ENCODE measurements around the gene EIF1AD. TPM values are rescaled to one million over a fixed set of nuclear protein-coding genes. Genes with fewer than 3 reads are reported as not detected.

Gene EIF1AD
- total RNA-seq, 4 donors from 2014 or later: 25.3 to 39.4 (median 28.3) TPM

DNA sequence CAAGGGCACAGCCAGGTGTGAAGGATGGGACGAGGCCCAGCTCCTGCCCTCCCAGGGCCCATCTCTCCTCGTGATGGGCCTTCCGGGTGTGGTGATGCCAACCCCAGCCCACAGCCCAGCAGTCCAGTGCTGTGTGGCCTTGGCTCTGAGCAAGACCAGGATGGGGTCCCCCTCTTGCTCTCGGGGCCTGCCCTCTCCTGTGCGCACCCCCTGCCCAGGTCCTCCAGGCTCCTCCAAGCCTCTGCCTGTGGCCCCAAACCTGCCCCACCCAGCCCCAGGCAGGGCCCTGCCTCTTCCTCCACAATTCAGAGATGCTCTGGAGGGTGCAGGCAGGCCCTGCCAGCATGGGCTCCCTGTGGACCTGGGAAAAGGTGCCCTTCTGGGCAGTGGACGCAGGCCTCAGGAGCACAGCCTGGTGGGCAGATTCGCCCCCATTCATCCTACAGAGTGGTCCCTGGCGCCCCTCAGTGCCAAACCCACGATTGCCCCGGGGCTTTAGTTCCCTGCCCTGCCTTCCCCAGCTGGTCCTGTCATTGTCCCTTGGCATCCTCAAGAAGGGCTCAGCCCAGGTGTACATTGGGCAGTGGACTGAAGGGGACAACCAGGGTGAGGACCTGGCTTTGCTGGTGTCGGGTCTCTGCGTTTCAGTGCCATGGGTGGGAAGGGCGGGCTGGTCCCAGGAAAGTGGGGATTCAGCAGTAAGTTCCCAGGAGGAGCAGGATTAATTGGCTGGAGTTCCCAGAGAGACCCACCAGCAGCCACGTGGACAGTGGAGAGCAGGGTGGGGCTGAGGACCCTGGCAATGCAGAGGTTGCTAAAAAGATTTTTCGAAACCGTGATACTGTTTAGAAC is 19.8 kb downstream of the EIF1AD start:
- Histone ChIP-seq H3K27ac (no peak overlapping the region), H3K36me3 (peaks cover 19 to 23% of the 10 kb centered on the region in 2 donors)
- intact Hi-C loops (cut with DNase I): loop anchor here (10.0 kb wide), 1 partner anchor 267 kb away; the partner anchor contains the start of gene KAT5

GRCh38 chr11:65981101-65981740 is 20.7 kb downstream of the EIF1AD start:
- intact Hi-C loops (cut with DNase I): loop anchor here (10.0 kb wide), 1 partner anchor 266 kb away; the partner anchor contains the start of gene KAT5
- no peaks in the 10 kb centered on the region for H3K9me3 ChIP-seq
- 66 to 80% methylated on average over 7 to 8 of the region's 12 CpGs for WGBS, 2 donors
- no peak for TF ChIP-seq POLR2A (IDR thresholded peaks at IDR 0.05)
- no peaks in the 10 kb centered on the region for H3K4me1 ChIP-seq
- peaks cover 28 to 32% of the 10 kb centered on the region in 2 donors for H3K36me3 ChIP-seq
- H3K4me3 ChIP-seq (replicated peaks in 1 of 3): no peak overlapping the region
- H3K27me3 ChIP-seq: no peaks in the 10 kb centered on the region
- no peak for DNase-seq
- H3K27ac ChIP-seq: no peak overlapping the region

More for the DNA sequence above, 19.8 kb downstream of the EIF1AD start:
- TF ChIP-seq CTCF (IDR thresholded peaks at IDR 0.05) (no peak), POLR2A (IDR thresholded peaks at IDR 0.05) (no peak)
- H3K4me3 ChIP-seq (replicated peaks in 1 of 3): no peak overlapping the region
- H3K27me3 ChIP-seq: no peaks in the 10 kb centered on the region
- DNase-seq: no peak
- H3K9me3 ChIP-seq: no peaks in the 10 kb centered on the region
- no peaks in the 10 kb centered on the region for H3K4me1 ChIP-seq
- 80 to 83% methylated on average over 11 to 14 of the region's 16 CpGs for WGBS, 2 donors

GRCh38 chr11:65979261-65979759 is 22.6 kb downstream of the EIF1AD start:
- no peak for DNase-seq
- 85 to 90% methylated on average over 8 to 10 of the region's 10 CpGs for WGBS, 2 donors
- Histone ChIP-seq H3K36me3 (peaks cover 28 to 32% of the 10 kb centered on the region in 2 donors), H3K27ac (no peak overlapping the region), H3K9me3 (no peaks in the 10 kb centered on the region), H3K27me3 (no peaks in the 10 kb centered on the region), H3K4me1 (no peaks in the 10 kb centered on the region), H3K4me3 (replicated peaks in 1 of 3) (no peak overlapping the region)
- TF ChIP-seq POLR2A (IDR thresholded peaks at IDR 0.05): no peak
- intact Hi-C loops (cut with DNase I): no loop called here

- DNase-seq: no peak
- intact Hi-C loops (cut with DNase I): no loop called here
- WGBS, 2 donors: 94% methylated on average over 29 to 32 of the region's 34 CpGs
These were observed 23.3 kb downstream of the EIF1AD start for GRCh38 chr11:65978391-65979238.

More at GRCh38 chr11:65978391-65979238, 23.3 kb downstream of the EIF1AD start:
- H3K4me1 ChIP-seq: no peaks in the 10 kb centered on the region
- no peak overlapping the region for H3K27ac ChIP-seq
- TF ChIP-seq CTCF (IDR thresholded peaks at IDR 0.05): no peak
- H3K36me3 ChIP-seq: peaks cover 28 to 34% of the 10 kb centered on the region in 2 donors
- H3K4me3 ChIP-seq (replicated peaks in 1 of 3): no peak overlapping the region
- no peaks in the 10 kb centered on the region for H3K9me3 ChIP-seq
- no peaks in the 10 kb centered on the region for H3K27me3 ChIP-seq
